K562 (cell line): ENCODE measurements around the gene AS3MT. TPM values are rescaled to one million over a fixed set of nuclear protein-coding genes. Genes with fewer than 3 reads are reported as not detected.

Experiments
- CEBPB ChIP-seq: fragments of 450-650 bp; IDR thresholded peaks from 2 replicates; pipeline ENCODE4 v1.6.1; 2016; ENCODE audit warnings: missing genetic modification characterization, missing compliant biosample characterization
- CREM ChIP-seq: IDR thresholded peaks from 2 replicates; pipeline ENCODE4 v1.6.1; 2014; ENCODE audit warnings: antibody characterized with exemption, low read depth
- EHMT2 ChIP-seq: fragments of 450-650 bp; IDR thresholded peaks from 2 replicates; pipeline ENCODE4 v1.6.1; 2018; ENCODE audit warnings: antibody characterized with exemption
- HNRNPK ChIP-seq: fragments of 200-400 bp; formaldehyde crosslinking; IDR thresholded peaks from one replicate; pipeline ENCODE4 v1.6.1; 2018; ENCODE audit warnings: mild to moderate bottlenecking, low read depth, low read length; ENCODE audit not compliant: poor library complexity, severe bottlenecking
- MAZ ChIP-seq, 2 experiments: fragments of 450-650 bp in 1 of 2; sonication (generic) in 1 of 2; formaldehyde crosslinking; IDR thresholded peaks in 1 of 2; conservative IDR thresholded peaks in 1 of 2; 2 replicates each; pipeline versions ENCODE4 v1.4.0 to v1.5.0; 2020; ENCODE audit warnings: mild to moderate bottlenecking in 1 of 2, missing genetic modification reagents in 1 of 2
- MBD2 ChIP-seq: sonication (generic); IDR thresholded peaks from 2 replicates; pipeline ENCODE4 v1.6.1; 2016; ENCODE audit warnings: low read depth, borderline replicate concordance
- RBM34 ChIP-seq: fragments of 200-400 bp; formaldehyde crosslinking; IDR thresholded peaks from 2 replicates; pipeline ENCODE4 v1.6.1; 2018; ENCODE audit warnings: low read length, borderline replicate concordance; ENCODE audit not compliant: insufficient read depth
- SIRT6 ChIP-seq: IDR thresholded peaks from one replicate; pipeline ENCODE4 v1.6.1; 2012; ENCODE audit warnings: low read depth, mild to moderate bottlenecking, control low read depth, inconsistent platforms, low read length, moderate library complexity
- SRSF7 ChIP-seq: fragments of 200-400 bp; formaldehyde crosslinking; optimal IDR thresholded peaks from 2 replicates; pipeline ENCODE3; 2017; ENCODE audit warnings: mild to moderate bottlenecking, low read depth, low read length
- ZNF318 ChIP-seq, 2 experiments: fragments of 450-650 bp; IDR thresholded peaks; 2 replicates each; pipeline ENCODE4 v1.6.1; 2016; ENCODE audit warnings: mild to moderate bottlenecking in 2 of 2, borderline replicate concordance in 1 of 2, low read depth in 1 of 2, moderate library complexity in 1 of 2
- ZNF830 ChIP-seq: fragments of 250-450 bp; sonication (Bioruptor Pico); IDR thresholded peaks from 2 replicates; pipeline ENCODE4 v1.5.0; 2021; ENCODE audit warnings: mild to moderate bottlenecking
- polyA plus RNA-seq, 8 experiments: library from polyadenylated mRNA; depleted of rRNA in 4 of 8; stranded (reverse) in 5 of 8; unstranded in 3 of 8; fragments of >200 nt; fragmentation: Nextera tagmentation in 2 of 8; fragmentation: Illumina TruSeq in 1 of 8; extraction: Ambion mirVana in 2 of 8; extraction: Trizol in 1 of 8; gene quantifications; 2 replicates each; pipeline versions ENCODE4 v1.2.1 to v1.2.3, GENCODE V29; 2011 to 2014; ENCODE audit warnings: inconsistent platforms in 1 of 8, missing spikeins in 1 of 8
- total RNA-seq, 7 experiments: library from RNA; depleted of rRNA in 6 of 7; stranded (reverse); fragments of >200 nt in 6 of 7; fragmentation: Illumina TruSeq in 2 of 7; extraction: Trizol in 2 of 7; gene quantifications; 2 replicates each; pipeline versions ENCODE4 v1.2.1 to v1.2.3, GENCODE V29; 2011 to 2021; ENCODE audit warnings: low replicate concordance in 1 of 7
- TF ChIP-seq, protein P1 (sequence below): fragments of 450-650 bp; formaldehyde crosslinking; IDR thresholded peaks from 2 replicates; pipeline ENCODE4 v1.4.0; 2020; ENCODE audit warnings: mild to moderate bottlenecking, moderate library complexity

AS3MT gene
- total and polyA plus RNA-seq, 9 of the 15 experiments (the other 6 are each of a cell fraction or from before 2014, with no cell fraction given): 0.04 to 0.33 (median 0.19) TPM; not detected in 2

DNA sequence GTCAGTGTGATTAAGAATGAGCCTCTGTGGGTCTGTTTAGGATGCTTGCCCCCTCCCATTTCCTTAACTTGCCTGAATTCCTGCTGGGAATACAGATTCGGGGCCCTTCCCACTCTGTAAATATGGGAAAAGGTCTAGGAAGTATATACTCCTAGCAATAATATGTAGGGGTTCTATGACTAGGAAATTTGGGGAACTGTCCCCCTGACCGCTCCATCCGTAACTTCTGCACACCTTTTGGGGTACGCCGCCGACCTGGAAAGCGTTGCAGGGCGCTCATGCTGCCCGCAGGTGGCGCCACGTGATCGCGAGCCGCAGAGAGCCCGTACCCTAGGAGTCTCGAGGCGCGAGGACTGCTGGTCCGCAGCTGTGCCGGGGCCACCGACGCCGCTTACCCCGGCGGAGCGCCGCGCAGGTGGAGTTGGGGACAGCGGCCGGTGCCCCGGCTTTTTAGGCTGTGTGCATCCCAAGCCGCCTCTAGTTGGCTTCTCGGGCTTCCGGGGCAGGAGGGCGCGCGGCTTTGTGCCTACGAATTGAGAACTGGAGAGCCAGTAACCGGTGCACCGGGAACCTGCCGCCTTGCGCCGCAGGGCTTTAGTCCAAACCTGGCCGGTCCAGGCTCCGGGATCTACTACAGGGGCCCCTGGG, 48.2 kb downstream of the AS3MT start (continued):
- TF ChIP-seq ZNF830 (CRISPR knock-in tag): no peak
- TF ChIP-seq CREM: peak; percentile 58
- TF ChIP-seq, protein P1, sequence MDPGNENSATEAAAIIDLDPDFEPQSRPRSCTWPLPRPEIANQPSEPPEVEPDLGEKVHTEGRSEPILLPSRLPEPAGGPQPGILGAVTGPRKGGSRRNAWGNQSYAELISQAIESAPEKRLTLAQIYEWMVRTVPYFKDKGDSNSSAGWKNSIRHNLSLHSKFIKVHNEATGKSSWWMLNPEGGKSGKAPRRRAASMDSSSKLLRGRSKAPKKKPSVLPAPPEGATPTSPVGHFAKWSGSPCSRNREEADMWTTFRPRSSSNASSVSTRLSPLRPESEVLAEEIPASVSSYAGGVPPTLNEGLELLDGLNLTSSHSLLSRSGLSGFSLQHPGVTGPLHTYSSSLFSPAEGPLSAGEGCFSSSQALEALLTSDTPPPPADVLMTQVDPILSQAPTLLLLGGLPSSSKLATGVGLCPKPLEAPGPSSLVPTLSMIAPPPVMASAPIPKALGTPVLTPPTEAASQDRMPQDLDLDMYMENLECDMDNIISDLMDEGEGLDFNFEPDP (CRISPR knock-in tag): no peak
- no peak for TF ChIP-seq RBM34
- TF ChIP-seq MBD2: no peak
- no peak for TF ChIP-seq EHMT2
- no peak for TF ChIP-seq HNRNPK
- TF ChIP-seq ZNF318 (IDR thresholded peaks at IDR 0.05; ENCODE audit: borderline replicate concordance in 1 of 2, low read depth in 1 of 2): no peak
- TF ChIP-seq MAZ (CRISPR knock-in tag; conservative IDR thresholded peaks at IDR 0.05 in 1 of 2, IDR thresholded peaks at IDR 0.05 in 1 of 2): peak in 1 of 2 experiments; percentile 11; a peak in 1 of 4 replicates
- TF ChIP-seq SRSF7: no peak
- no peak for TF ChIP-seq SIRT6
- no peak for TF ChIP-seq CEBPB (tag)
